HCT116 (cell line): ENCODE results near the gene S100A1.

ENCODE experiments used
- JUND ChIP-seq: IDR thresholded peaks from 2 replicates; pipeline ENCODE4 v1.6.1; 2012
- POLR2A ChIP-seq: IDR thresholded peaks from 2 replicates; pipeline ENCODE4 v1.7.0; 2011; ENCODE audit warnings: borderline replicate concordance; ENCODE audit not compliant: insufficient read depth, insufficient read length; ENCODE audit errors: extremely low read depth
- POLR2AphosphoS5 ChIP-seq: IDR thresholded peaks from 2 replicates; pipeline ENCODE4 v1.6.1; 2011; ENCODE audit warnings: mild to moderate bottlenecking, low read depth, low read length, moderate library complexity
- TF ChIP-seq, protein P1 (sequence below), 3 experiments: fragments of 200-600 bp in 1 of 3; sonication (generic) in 1 of 3; IDR thresholded peaks in 2 of 3; conservative IDR thresholded peaks in 1 of 3; 2 replicates each; pipeline ENCODE4 v1.5.1; 2012 to 2017; ENCODE audit warnings: low read depth in 2 of 3, low read length in 2 of 3, antibody characterized with exemption in 1 of 3, borderline replicate concordance in 1 of 3, control low read depth in 1 of 3, mild to moderate bottlenecking in 1 of 3, mixed read lengths in 1 of 3, mixed run types in 1 of 3, moderate library complexity in 1 of 3; ENCODE audit not compliant: insufficient read depth in 1 of 3
- TF ChIP-seq, protein P2 (sequence below): IDR thresholded peaks from 2 replicates; pipeline ENCODE4 v1.6.1; 2012
- TF ChIP-seq, protein P3 (sequence below): IDR thresholded peaks from 2 replicates; pipeline ENCODE4 v1.6.1; 2012

DNA sequence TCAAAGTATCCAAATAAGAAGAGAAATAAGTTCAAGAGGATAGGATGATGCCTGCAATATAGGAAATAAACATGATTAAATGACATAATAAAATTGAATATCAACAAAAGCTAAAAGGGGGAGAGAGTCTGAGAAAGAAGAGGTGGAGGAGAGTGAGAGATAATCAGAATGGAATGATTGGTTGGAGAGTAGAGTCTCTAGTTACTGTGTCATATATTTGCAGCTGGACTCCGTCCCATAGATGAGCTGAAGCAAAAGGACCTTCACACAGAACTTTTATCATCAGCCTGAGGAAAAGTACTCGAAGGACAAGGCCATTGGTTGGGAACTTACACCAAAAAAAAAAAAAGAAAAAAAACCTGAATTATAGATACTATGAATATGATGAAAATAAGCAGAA lies 39.8 kb upstream of the S100A1 start:
- TF ChIP-seq, protein P1, sequence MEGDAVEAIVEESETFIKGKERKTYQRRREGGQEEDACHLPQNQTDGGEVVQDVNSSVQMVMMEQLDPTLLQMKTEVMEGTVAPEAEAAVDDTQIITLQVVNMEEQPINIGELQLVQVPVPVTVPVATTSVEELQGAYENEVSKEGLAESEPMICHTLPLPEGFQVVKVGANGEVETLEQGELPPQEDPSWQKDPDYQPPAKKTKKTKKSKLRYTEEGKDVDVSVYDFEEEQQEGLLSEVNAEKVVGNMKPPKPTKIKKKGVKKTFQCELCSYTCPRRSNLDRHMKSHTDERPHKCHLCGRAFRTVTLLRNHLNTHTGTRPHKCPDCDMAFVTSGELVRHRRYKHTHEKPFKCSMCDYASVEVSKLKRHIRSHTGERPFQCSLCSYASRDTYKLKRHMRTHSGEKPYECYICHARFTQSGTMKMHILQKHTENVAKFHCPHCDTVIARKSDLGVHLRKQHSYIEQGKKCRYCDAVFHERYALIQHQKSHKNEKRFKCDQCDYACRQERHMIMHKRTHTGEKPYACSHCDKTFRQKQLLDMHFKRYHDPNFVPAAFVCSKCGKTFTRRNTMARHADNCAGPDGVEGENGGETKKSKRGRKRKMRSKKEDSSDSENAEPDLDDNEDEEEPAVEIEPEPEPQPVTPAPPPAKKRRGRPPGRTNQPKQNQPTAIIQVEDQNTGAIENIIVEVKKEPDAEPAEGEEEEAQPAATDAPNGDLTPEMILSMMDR (IDR thresholded peaks at IDR 0.05 in 2 of 3, conservative IDR thresholded peaks at IDR 0.05 in 1 of 3; ENCODE audit: borderline replicate concordance in 1 of 3, insufficient read depth in 1 of 3, low read depth in 2 of 3, low read length in 2 of 3), result no peak
- TF ChIP-seq POLR2AphosphoS5 (no peak), POLR2A (no peak), JUND (no peak)
- TF ChIP-seq, protein P2, sequence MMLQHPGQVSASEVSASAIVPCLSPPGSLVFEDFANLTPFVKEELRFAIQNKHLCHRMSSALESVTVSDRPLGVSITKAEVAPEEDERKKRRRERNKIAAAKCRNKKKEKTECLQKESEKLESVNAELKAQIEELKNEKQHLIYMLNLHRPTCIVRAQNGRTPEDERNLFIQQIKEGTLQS, result no peak
- TF ChIP-seq, protein P3, sequence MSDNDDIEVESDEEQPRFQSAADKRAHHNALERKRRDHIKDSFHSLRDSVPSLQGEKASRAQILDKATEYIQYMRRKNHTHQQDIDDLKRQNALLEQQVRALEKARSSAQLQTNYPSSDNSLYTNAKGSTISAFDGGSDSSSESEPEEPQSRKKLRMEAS, result no peak
